HepG2 (cell line): ENCODE measurements around the gene CNP. TPM values are rescaled to one million over a fixed set of nuclear protein-coding genes. Genes with fewer than 3 reads are reported as not detected.

ENCODE experiments used
- FLYWCH1 ChIP-seq: sonication (generic); formaldehyde crosslinking; IDR thresholded peaks from 2 replicates; pipeline ENCODE4 v1.8.1; 2023; ENCODE audit warnings: mild to moderate bottlenecking, missing genetic modification reagents
- FOXK1 ChIP-seq: sonication (generic); formaldehyde crosslinking; IDR thresholded peaks from 2 replicates; pipeline ENCODE4 v1.4.0; 2020; ENCODE audit warnings: low read depth, missing genetic modification reagents, borderline replicate concordance
- HNF4A ChIP-seq: sonication (generic); formaldehyde crosslinking; IDR thresholded peaks from 2 replicates; pipeline ENCODE4 v1.4.0; 2020; ENCODE audit warnings: missing genetic modification reagents
- JUN ChIP-seq: sonication (generic); formaldehyde crosslinking; IDR thresholded peaks from 2 replicates; pipeline ENCODE4 v1.4.0; 2020; ENCODE audit warnings: mild to moderate bottlenecking, missing genetic modification reagents
- KMT2B ChIP-seq: IDR thresholded peaks from 2 replicates; pipeline ENCODE4 v1.6.1; 2016; ENCODE audit warnings: missing genetic modification reagents, missing compliant biosample characterization
- RBM22 ChIP-seq: fragments of 200-400 bp; formaldehyde crosslinking; optimal IDR thresholded peaks from 2 replicates; pipeline ENCODE3; 2017; ENCODE audit warnings: mild to moderate bottlenecking, low read length, moderate library complexity
- SMC3 ChIP-seq: IDR thresholded peaks from 2 replicates; pipeline ENCODE4 v1.6.1; 2011; ENCODE audit warnings: low read length, improper control_type of control experiment
- ZNF282 ChIP-seq: fragments of 450-650 bp; IDR thresholded peaks from 2 replicates; pipeline ENCODE4 v1.6.1; 2018; ENCODE audit not compliant: partially characterized antibody
- ZNF766 ChIP-seq: sonication (generic); formaldehyde crosslinking; IDR thresholded peaks from 2 replicates; pipeline ENCODE4 v1.5.0; 2020; ENCODE audit warnings: missing genetic modification reagents, borderline replicate concordance
- polyA plus RNA-seq, 8 experiments: library from polyadenylated mRNA; depleted of rRNA in 3 of 8; stranded (reverse) in 7 of 8; unstranded in 1 of 8; fragments of >200 nt; fragmentation: Illumina TruSeq in 4 of 8; extraction: Trizol in 4 of 8; gene quantifications; 2 replicates each; pipeline versions ENCODE4 v1.2.1 to v1.2.3, GENCODE V29; 2011 to 2016; ENCODE audit warnings: low read depth in 4 of 8, missing spikeins in 1 of 8, mixed read lengths in 1 of 8; ENCODE audit not compliant: insufficient read depth in 1 of 8
- total RNA-seq, 5 experiments: library from RNA; depleted of rRNA; stranded (reverse); fragments of >200 nt; fragmentation: Illumina TruSeq; extraction: Trizol; gene quantifications; 2 replicates each; pipeline ENCODE4 v1.2.3, GENCODE V29; 2016; ENCODE audit warnings: low read depth in 1 of 5
- TF ChIP-seq, protein P1 (sequence below): sonication (generic); formaldehyde crosslinking; IDR thresholded peaks from 2 replicates; pipeline ENCODE4 v1.5.0; 2020; ENCODE audit warnings: mild to moderate bottlenecking, missing genetic modification reagents, borderline replicate concordance
- TF ChIP-seq, protein P2 (sequence below): sonication (generic); formaldehyde crosslinking; IDR thresholded peaks from 2 replicates; pipeline ENCODE4 v1.4.0; 2020; ENCODE audit warnings: missing genetic modification reagents
- TF ChIP-seq, protein P3 (sequence below): sonication (generic); formaldehyde crosslinking; IDR thresholded peaks from 2 replicates; pipeline ENCODE4 v1.4.0; 2020; ENCODE audit warnings: missing genetic modification reagents
- TF ChIP-seq, protein P4 (sequence below): sonication (generic); formaldehyde crosslinking; conservative IDR thresholded peaks from 2 replicates; pipeline ENCODE4 v1.4.0; 2020; ENCODE audit warnings: mild to moderate bottlenecking, missing genetic modification reagents, moderate library complexity
- TF ChIP-seq, protein P5 (sequence below): sonication (generic); formaldehyde crosslinking; IDR thresholded peaks from 2 replicates; pipeline ENCODE4 v1.5.1; 2020; ENCODE audit warnings: mild to moderate bottlenecking, missing genetic modification reagents, moderate library complexity

Gene CNP
- total and polyA plus RNA-seq, 2 of the 13 experiments (the other 11 are each of a cell fraction or from before 2014, with no cell fraction given), result 97.2 to 161 TPM

DNA sequence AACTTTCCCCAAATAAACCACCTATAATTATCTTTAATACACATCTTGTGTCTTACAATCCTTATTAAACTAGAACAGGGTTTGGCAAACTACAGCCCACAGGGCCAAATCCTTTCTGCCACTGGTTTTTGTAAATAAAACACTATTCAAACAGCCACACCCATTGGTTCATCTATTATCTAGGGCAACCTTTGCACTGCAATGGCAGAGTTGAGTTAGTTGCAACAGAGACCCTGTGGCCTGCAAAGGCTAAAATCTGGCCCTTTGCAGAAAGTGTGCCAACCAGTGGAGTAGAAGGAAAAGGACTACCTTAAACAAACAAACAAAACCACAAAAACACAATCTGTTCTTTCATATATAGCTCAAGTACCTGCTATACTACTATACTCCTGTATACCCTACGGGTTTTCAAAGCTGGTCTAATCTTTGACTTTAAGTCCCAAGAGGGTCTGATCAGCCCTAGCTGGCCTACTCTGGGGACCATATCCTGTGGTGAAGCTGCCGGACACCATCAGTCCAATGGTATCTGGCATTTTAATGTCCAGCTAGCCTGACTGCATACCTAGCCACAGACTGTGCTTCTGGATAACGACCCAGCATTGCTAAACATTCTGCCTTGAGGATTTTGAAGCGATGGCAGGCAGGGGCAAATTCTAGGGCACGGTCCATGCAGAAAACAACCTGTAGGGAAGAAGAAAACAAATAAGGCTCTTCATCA, 23.3 kb downstream of the CNP start (continued):
- TF ChIP-seq, protein P1, sequence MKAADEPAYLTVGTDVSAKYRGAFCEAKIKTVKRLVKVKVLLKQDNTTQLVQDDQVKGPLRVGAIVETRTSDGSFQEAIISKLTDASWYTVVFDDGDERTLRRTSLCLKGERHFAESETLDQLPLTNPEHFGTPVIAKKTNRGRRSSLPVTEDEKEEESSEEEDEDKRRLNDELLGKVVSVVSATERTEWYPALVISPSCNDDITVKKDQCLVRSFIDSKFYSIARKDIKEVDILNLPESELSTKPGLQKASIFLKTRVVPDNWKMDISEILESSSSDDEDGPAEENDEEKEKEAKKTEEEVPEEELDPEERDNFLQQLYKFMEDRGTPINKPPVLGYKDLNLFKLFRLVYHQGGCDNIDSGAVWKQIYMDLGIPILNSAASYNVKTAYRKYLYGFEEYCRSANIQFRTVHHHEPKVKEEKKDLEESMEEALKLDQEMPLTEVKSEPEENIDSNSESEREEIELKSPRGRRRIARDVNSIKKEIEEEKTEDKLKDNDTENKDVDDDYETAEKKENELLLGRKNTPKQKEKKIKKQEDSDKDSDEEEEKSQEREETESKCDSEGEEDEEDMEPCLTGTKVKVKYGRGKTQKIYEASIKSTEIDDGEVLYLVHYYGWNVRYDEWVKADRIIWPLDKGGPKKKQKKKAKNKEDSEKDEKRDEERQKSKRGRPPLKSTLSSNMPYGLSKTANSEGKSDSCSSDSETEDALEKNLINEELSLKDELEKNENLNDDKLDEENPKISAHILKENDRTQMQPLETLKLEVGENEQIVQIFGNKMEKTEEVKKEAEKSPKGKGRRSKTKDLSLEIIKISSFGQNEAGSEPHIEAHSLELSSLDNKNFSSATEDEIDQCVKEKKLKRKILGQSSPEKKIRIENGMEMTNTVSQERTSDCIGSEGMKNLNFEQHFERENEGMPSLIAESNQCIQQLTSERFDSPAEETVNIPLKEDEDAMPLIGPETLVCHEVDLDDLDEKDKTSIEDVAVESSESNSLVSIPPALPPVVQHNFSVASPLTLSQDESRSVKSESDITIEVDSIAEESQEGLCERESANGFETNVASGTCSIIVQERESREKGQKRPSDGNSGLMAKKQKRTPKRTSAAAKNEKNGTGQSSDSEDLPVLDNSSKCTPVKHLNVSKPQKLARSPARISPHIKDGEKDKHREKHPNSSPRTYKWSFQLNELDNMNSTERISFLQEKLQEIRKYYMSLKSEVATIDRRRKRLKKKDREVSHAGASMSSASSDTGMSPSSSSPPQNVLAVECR (CRISPR knock-in tag), result peak; percentile 34; the same call in 1 of the 2 replicates
- TF ChIP-seq SMC3 (peak; percentile 54), FOXK1 (0 out of 2 replicates have a peak, but pooled peaks have one; percentile 38), ZNF282 (no peak), JUN (no peak), ZNF766 (CRISPR knock-in tag) (no peak), FLYWCH1 (CRISPR knock-in tag) (no peak), HNF4A (peak; percentile 96), RBM22 (peak; percentile 59), KMT2B (CRISPR knock-in tag) (peak; percentile 47; the same call in 1 of the 2 replicates)
- TF ChIP-seq, protein P2, sequence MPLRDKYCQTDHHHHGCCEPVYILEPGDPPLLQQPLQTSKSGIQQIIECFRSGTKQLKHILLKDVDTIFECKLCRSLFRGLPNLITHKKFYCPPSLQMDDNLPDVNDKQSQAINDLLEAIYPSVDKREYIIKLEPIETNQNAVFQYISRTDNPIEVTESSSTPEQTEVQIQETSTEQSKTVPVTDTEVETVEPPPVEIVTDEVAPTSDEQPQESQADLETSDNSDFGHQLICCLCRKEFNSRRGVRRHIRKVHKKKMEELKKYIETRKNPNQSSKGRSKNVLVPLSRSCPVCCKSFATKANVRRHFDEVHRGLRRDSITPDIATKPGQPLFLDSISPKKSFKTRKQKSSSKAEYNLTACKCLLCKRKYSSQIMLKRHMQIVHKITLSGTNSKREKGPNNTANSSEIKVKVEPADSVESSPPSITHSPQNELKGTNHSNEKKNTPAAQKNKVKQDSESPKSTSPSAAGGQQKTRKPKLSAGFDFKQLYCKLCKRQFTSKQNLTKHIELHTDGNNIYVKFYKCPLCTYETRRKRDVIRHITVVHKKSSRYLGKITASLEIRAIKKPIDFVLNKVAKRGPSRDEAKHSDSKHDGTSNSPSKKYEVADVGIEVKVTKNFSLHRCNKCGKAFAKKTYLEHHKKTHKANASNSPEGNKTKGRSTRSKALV (CRISPR knock-in tag), result no peak
- TF ChIP-seq, protein P3, sequence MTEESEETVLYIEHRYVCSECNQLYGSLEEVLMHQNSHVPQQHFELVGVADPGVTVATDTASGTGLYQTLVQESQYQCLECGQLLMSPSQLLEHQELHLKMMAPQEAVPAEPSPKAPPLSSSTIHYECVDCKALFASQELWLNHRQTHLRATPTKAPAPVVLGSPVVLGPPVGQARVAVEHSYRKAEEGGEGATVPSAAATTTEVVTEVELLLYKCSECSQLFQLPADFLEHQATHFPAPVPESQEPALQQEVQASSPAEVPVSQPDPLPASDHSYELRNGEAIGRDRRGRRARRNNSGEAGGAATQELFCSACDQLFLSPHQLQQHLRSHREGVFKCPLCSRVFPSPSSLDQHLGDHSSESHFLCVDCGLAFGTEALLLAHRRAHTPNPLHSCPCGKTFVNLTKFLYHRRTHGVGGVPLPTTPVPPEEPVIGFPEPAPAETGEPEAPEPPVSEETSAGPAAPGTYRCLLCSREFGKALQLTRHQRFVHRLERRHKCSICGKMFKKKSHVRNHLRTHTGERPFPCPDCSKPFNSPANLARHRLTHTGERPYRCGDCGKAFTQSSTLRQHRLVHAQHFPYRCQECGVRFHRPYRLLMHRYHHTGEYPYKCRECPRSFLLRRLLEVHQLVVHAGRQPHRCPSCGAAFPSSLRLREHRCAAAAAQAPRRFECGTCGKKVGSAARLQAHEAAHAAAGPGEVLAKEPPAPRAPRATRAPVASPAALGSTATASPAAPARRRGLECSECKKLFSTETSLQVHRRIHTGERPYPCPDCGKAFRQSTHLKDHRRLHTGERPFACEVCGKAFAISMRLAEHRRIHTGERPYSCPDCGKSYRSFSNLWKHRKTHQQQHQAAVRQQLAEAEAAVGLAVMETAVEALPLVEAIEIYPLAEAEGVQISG, result peak; percentile 86
- TF ChIP-seq, protein P4, sequence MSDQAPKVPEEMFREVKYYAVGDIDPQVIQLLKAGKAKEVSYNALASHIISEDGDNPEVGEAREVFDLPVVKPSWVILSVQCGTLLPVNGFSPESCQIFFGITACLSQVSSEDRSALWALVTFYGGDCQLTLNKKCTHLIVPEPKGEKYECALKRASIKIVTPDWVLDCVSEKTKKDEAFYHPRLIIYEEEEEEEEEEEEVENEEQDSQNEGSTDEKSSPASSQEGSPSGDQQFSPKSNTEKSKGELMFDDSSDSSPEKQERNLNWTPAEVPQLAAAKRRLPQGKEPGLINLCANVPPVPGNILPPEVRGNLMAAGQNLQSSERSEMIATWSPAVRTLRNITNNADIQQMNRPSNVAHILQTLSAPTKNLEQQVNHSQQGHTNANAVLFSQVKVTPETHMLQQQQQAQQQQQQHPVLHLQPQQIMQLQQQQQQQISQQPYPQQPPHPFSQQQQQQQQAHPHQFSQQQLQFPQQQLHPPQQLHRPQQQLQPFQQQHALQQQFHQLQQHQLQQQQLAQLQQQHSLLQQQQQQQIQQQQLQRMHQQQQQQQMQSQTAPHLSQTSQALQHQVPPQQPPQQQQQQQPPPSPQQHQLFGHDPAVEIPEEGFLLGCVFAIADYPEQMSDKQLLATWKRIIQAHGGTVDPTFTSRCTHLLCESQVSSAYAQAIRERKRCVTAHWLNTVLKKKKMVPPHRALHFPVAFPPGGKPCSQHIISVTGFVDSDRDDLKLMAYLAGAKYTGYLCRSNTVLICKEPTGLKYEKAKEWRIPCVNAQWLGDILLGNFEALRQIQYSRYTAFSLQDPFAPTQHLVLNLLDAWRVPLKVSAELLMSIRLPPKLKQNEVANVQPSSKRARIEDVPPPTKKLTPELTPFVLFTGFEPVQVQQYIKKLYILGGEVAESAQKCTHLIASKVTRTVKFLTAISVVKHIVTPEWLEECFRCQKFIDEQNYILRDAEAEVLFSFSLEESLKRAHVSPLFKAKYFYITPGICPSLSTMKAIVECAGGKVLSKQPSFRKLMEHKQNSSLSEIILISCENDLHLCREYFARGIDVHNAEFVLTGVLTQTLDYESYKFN (CRISPR knock-in tag), result peak; percentile 88
- TF ChIP-seq, protein P5, sequence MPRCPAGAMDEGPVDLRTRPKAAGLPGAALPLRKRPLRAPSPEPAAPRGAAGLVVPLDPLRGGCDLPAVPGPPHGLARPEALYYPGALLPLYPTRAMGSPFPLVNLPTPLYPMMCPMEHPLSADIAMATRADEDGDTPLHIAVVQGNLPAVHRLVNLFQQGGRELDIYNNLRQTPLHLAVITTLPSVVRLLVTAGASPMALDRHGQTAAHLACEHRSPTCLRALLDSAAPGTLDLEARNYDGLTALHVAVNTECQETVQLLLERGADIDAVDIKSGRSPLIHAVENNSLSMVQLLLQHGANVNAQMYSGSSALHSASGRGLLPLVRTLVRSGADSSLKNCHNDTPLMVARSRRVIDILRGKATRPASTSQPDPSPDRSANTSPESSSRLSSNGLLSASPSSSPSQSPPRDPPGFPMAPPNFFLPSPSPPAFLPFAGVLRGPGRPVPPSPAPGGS (CRISPR knock-in tag), result 0 out of 2 replicates have a peak, but pooled peaks have one; percentile 62
